Uterus (tissue), 2 donors: ENCODE data around the gene RSAD1.

Experiments
- CTCF ChIP-seq, 4 experiments: fragments of 200-600 bp in 2 of 4; fragments of 450-650 bp in 2 of 4; sonication (generic) in 2 of 4; IDR thresholded peaks; one replicate each; pipeline ENCODE4 v1.5.1; 2016 to 2019; ENCODE audit warnings: antibody characterized with exemption in 4 of 4, mild to moderate bottlenecking in 2 of 4, moderate library complexity in 1 of 4
- POLR2A ChIP-seq, 2 donors: fragments of 450-650 bp; IDR thresholded peaks; one replicate each; pipeline ENCODE4 v1.6.1; 2016; ENCODE audit warnings: antibody characterized with exemption in 2 of 2, mild to moderate bottlenecking in 1 of 2, moderate library complexity in 1 of 2

GRCh38 chr17:50502301-50502990 is 23.8 kb downstream of the RSAD1 start:
- no peak for TF ChIP-seq CTCF (IDR thresholded peaks at IDR 0.05)
- TF ChIP-seq POLR2A (IDR thresholded peaks at IDR 0.05), result no peak
